Activated naive CD4-positive, alpha-beta T cell treated with anti-CD3 and anti-CD28 coated beads, Interleukin-2, amount 10 ng/mL, durations not matched to agents 7 days and 5 days (primary cell): ENCODE measurements around the gene TRIM14.

Experiments
- CTCF ChIA-PET: fragments of 350-600 bp; sonication (Branson Sonifier 250); formaldehyde crosslinking; loops from one replicate; lab custom pipeline; 2021; ENCODE audit warnings: antibody characterized with exemption; lab: Charles Lee
- DNase-seq: peaks from one replicate; pipeline ENCODE4 v3.0.0-alpha.2; 2020
- H3K27ac Mint-ChIP-seq: one replicate; pipeline ENCODE4 v1.8.0; 2021; ENCODE audit warnings: mild to moderate bottlenecking, moderate library complexity, mixed read lengths
- H3K27me3 Mint-ChIP-seq: one replicate; pipeline ENCODE4 v1.8.0; 2021; ENCODE audit warnings: mild to moderate bottlenecking, mixed read lengths
- H3K36me3 Mint-ChIP-seq: one replicate; pipeline ENCODE4 v1.8.0; 2021; ENCODE audit warnings: mixed read lengths
- H3K4me1 Mint-ChIP-seq: one replicate; pipeline ENCODE4 v1.8.0; 2021; ENCODE audit warnings: mixed read lengths
- H3K4me3 Mint-ChIP-seq: one replicate; pipeline ENCODE4 v1.8.0; 2021; ENCODE audit warnings: mild to moderate bottlenecking, moderate library complexity, mixed read lengths
- H3K9me3 Mint-ChIP-seq: one replicate; pipeline ENCODE4 v1.8.0; 2021; ENCODE audit warnings: mixed read lengths

TRIM14 gene

DNA sequence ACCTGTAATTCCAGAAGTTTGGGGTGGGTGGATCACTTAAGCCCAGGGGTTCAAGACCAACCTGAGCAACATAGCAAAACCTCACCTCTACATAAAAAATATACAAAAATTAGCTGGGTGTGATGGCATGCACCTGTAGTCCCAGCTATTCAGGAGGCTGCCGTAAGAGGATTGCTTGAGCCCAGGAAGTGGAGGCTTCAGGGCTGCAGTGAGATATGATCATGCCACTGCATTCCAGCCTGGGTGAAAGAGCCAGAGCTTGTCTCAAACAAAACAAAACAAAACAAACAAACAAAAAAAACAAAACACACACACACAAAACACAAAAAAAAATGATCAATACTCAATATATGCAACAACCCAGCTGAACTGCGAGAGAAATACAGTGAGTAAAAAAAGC, 29.5 kb upstream of the TRIM14 start:
- H3K4me1 Mint-ChIP-seq = peaks cover 2% of the 10 kb centered on the region
- CTCF ChIA-PET = no interaction called here
- H3K9me3 Mint-ChIP-seq = no peaks in the 10 kb centered on the region
- H3K27me3 Mint-ChIP-seq = no peaks in the 10 kb centered on the region
- H3K27ac Mint-ChIP-seq = no peak overlapping the region
- DNase-seq = no peak
- peaks cover under 1% of the 10 kb centered on the region for H3K36me3 Mint-ChIP-seq
- no peak overlapping the region for H3K4me3 Mint-ChIP-seq

DNA sequence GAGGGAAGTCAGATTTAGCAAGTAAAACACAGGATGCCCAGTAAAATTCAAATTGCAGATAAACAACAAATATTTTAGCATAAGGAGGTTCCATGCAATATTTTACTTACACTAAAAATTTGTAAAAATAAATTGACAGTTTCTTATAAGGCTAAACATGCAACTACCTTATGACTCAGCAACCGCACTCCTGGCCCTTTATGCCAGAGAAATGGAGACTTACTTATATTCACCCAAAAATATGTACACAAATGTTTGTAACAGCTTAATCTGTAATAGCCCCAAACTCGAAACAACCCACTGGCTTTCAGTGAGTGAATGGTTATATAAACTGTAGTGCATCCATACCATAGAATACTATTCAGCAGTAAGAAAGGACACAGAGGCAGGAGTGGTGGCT, 28.6 kb upstream of the TRIM14 start:
- H3K27ac Mint-ChIP-seq = no peak overlapping the region
- no peaks in the 10 kb centered on the region for H3K9me3 Mint-ChIP-seq
- H3K27me3 Mint-ChIP-seq = no peaks in the 10 kb centered on the region
- no peak for DNase-seq
- H3K36me3 Mint-ChIP-seq = no peaks in the 10 kb centered on the region
- CTCF ChIA-PET = no interaction called here
- H3K4me1 Mint-ChIP-seq = peaks cover 2% of the 10 kb centered on the region
- no peak overlapping the region for H3K4me3 Mint-ChIP-seq

DNA sequence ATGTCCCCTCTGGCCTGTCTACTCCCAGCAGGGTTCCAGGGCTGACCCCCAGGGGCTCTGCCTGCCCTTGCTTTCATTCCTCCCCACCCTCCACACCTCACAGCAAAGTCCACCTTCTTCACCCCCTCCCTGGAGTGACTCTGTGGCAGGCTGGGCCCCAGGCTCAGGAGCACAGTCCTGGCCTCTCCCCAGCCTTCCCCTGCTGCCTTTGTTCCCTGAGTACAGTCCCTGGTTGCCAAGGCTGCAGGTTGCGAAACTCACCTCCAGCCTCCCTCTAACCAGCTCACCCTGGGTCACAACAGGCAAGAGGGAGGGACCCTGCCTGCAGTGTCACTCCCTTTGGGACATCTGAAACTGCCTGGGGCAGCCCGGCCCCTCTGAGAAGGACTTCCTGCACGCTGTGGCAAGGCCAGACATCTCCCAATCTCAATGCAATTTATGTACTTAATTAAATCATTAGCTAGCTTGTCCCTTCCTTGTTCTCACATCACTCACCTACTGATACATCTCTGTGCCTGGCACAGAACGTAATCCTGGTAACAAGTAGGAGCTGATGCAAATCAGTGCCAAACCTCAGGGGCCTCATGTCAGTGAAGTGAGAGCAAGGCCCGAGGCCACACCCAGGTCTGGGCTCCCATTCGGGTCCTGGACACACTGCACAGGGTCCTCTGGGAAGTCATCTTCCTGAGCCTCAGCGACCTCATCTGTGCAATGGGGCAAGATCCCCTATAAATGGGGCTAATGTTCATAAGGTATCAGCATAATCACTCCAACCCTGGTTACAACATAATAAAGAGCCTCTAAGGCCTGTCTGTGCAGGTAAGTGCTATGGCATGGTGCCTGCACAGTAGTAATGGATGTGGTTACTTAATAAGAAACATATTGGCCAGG, 27.3 kb upstream of the TRIM14 start:
- H3K4me1 Mint-ChIP-seq = peaks cover 2% of the 10 kb centered on the region
- CTCF ChIA-PET = no interaction called here
- no peak overlapping the region for H3K27ac Mint-ChIP-seq
- H3K27me3 Mint-ChIP-seq = no peaks in the 10 kb centered on the region
- H3K36me3 Mint-ChIP-seq = no peaks in the 10 kb centered on the region
- DNase-seq = no peak
- no peak overlapping the region for H3K4me3 Mint-ChIP-seq
- H3K9me3 Mint-ChIP-seq = no peaks in the 10 kb centered on the region

DNA sequence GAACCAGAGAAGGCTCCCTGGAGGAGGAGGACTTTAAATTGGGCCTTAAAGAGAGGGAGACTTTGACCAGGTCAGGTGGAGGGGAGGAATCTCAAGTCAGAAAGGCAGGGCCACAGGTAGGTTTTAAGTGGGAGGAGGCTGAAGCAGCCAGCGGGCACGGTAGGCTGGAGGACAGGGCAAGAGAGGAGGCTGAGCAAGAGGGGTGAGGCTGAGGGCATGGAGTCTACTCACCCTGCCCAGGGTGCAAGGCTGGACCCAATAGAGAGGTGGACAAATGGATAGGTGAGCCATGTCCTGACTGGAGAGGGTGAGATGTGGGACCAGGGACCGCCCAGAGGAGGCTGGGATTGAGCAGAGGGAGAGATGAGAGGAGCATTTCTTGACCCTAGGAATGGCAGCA, 25.6 kb upstream of the TRIM14 start:
- CTCF ChIA-PET = no interaction called here
- H3K4me3 Mint-ChIP-seq = no peak overlapping the region

DNA sequence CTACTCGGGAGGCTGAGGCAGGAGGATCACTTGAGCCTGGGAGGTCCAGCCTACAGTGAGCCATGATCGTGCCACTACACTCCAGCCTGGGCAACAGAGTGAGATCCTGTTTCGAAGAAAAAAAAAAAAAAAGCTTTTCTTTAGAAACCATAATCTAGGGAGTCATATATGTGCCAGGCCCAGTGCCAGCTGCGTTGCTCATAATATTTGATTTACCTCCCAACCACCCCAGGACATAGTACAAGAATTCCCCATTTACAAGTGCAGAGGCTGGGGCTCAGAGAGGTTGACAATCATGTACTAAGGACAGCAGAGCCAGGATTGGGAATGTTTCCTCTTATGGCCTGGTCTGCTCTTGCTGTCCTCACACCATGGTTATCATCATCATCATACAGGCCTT, 25.1 kb upstream of the TRIM14 start:
- H3K36me3 Mint-ChIP-seq = no peaks in the 10 kb centered on the region
- no peaks in the 10 kb centered on the region for H3K4me1 Mint-ChIP-seq
- CTCF ChIA-PET = no interaction called here
- no peak overlapping the region for H3K4me3 Mint-ChIP-seq
- DNase-seq = no peak
- H3K27me3 Mint-ChIP-seq = no peaks in the 10 kb centered on the region
- no peak overlapping the region for H3K27ac Mint-ChIP-seq
- H3K9me3 Mint-ChIP-seq = no peaks in the 10 kb centered on the region

More for the DNA sequence above, 25.6 kb upstream of the TRIM14 start:
- no peaks in the 10 kb centered on the region for H3K4me1 Mint-ChIP-seq
- no peaks in the 10 kb centered on the region for H3K9me3 Mint-ChIP-seq
- H3K27me3 Mint-ChIP-seq = no peaks in the 10 kb centered on the region
- no peak for DNase-seq
- no peaks in the 10 kb centered on the region for H3K36me3 Mint-ChIP-seq
- no peak overlapping the region for H3K27ac Mint-ChIP-seq

DNA sequence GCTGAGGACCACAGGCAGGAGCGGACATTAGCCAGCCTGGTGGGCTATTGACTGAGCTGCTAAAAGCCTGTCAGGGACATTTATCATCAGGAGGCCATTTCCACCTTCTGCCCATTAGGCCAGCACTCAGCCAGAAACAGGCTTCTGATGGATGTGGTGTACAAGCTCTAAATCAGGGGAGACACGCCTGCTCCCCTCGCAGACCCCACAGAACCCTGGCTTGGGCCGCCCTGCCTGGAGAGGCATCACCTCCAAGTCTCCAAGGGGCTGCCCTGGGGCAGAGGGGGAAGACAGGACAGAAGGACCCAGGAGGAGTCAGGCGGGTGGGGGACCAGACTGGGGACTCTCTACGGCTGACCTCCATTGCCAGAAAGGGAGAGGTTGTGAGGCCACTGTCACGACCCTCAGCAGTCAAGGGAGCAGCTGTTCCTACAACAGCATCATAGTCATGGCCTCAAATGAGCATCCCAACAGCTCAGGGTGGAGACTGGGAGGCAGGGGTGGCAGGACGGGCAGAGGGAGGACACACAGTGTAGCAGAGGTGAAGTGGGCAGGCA, 24.0 kb upstream of the TRIM14 start:
- H3K4me3 Mint-ChIP-seq = no peak overlapping the region
- H3K9me3 Mint-ChIP-seq = no peaks in the 10 kb centered on the region
- H3K36me3 Mint-ChIP-seq = no peaks in the 10 kb centered on the region
- H3K4me1 Mint-ChIP-seq = no peaks in the 10 kb centered on the region
- no peaks in the 10 kb centered on the region for H3K27me3 Mint-ChIP-seq
- CTCF ChIA-PET = no interaction called here
- H3K27ac Mint-ChIP-seq = no peak overlapping the region
- no peak for DNase-seq

DNA sequence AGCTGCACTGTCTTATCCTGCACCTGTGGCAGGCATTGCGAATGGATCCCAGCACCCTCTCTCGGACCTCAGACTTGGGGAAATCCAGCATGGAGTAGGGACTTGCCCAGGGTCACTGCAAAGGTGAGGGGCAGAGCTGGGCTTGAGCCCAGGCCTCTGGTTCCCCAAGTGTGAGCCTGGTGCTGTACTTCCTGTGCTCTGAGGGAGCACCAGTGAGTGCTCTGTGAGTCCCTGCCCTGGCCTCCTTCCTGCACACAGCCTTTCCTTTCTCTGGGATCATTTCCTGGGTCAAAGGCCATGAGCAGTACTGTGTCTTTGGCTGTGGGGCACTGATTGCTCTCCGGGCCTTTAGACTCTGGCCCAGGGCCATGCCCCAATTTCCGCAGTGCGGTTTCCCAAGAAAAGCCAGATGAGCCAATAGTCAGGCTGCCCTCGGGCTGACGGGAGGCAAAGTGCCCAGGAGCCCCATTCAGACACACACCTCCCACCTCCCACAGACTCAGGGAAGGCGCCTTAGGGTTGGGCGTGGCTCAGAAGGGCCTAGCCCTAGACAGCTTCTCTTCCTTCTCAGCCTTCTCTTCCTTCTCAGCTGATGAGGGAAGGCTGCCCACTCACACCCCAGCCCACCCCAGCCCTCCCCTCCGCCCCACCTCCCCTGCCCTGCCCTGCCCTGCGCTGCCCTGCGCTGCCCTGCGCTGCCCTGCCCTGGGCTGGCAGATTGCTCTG, 23.3 kb upstream of the TRIM14 start:
- no peaks in the 10 kb centered on the region for H3K27me3 Mint-ChIP-seq
- H3K9me3 Mint-ChIP-seq = no peaks in the 10 kb centered on the region
- CTCF ChIA-PET = interaction anchor here (1.0 kb wide), 1 partner anchor 51 kb away, joined by 3 read pairs; no protein-coding TSS in a partner anchor
- DNase-seq = no peak
- H3K36me3 Mint-ChIP-seq = no peaks in the 10 kb centered on the region
- H3K4me1 Mint-ChIP-seq = no peaks in the 10 kb centered on the region
- H3K4me3 Mint-ChIP-seq = no peak overlapping the region
- no peak overlapping the region for H3K27ac Mint-ChIP-seq

DNA sequence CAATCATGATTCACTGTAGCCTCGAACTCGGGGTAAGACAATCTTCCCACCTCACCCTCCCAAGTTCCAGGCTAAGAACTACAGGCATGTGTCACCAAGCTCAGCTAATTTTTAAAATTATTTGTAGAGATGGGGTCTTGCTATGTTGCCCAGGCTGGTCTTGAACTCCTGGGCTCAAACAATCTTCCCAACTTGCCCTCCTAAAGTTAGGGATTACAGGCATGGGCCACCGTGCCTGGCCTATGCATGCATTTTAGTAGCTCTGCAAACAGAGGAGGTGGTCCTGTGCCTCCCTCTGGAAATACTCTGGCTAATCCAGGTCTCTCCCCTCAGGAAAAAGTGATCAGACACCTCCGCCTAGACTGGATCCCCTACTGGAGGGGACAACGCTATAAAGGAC, 21.5 kb upstream of the TRIM14 start:
- H3K9me3 Mint-ChIP-seq = no peaks in the 10 kb centered on the region
- DNase-seq = no peak
- H3K4me3 Mint-ChIP-seq = no peak overlapping the region
- CTCF ChIA-PET = no interaction called here
- no peaks in the 10 kb centered on the region for H3K36me3 Mint-ChIP-seq
- no peaks in the 10 kb centered on the region for H3K4me1 Mint-ChIP-seq
- H3K27ac Mint-ChIP-seq = no peak overlapping the region
- no peaks in the 10 kb centered on the region for H3K27me3 Mint-ChIP-seq

DNA sequence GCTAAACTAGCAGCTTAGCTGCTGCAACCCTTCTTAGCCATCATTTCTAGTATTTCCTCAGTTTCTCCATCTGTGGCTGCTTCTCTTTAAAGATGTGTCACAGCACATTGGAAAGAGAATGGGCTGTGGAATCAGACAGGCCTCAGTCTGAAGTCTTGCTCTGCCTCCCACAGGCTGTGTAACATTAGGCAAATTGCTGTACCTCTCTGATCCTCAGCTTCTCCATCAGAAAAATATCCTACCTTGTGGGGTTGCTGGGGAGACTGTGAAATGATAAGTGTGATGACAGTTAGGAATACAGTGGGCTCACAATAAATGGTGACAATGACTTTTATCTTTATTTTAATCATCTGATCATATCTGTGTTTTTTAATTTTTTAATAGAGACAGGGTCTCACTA, 17.5 kb upstream of the TRIM14 start:
- H3K4me1 Mint-ChIP-seq = no peaks in the 10 kb centered on the region
- no peaks in the 10 kb centered on the region for H3K36me3 Mint-ChIP-seq
- H3K9me3 Mint-ChIP-seq = no peaks in the 10 kb centered on the region
- H3K4me3 Mint-ChIP-seq = no peak overlapping the region
- DNase-seq = no peak
- CTCF ChIA-PET = no interaction called here
- no peaks in the 10 kb centered on the region for H3K27me3 Mint-ChIP-seq
- no peak overlapping the region for H3K27ac Mint-ChIP-seq

DNA sequence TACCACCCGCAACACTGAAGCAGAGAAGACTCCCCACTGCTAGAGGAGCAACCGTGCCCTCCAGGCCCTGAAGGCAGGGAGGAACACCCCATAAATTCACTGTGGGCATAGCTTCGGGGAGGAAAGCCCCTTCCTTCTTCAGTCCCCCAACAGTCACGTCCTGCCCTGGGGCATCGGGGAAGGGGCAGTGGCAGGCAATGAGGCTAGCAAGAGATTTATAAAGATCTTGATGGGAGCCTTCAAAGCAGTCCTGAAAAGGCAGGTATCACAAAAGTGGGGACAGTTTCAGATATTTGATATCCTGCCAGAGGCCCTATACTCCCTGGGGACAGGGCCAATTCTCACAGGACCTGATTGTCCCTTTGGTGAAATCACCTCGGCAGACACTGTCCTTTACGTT, 16.9 kb upstream of the TRIM14 start:
- CTCF ChIA-PET = no interaction called here
- no peaks in the 10 kb centered on the region for H3K27me3 Mint-ChIP-seq
- DNase-seq = no peak
- H3K4me1 Mint-ChIP-seq = no peaks in the 10 kb centered on the region
- no peak overlapping the region for H3K27ac Mint-ChIP-seq
- no peaks in the 10 kb centered on the region for H3K9me3 Mint-ChIP-seq
- H3K36me3 Mint-ChIP-seq = no peaks in the 10 kb centered on the region
- no peak overlapping the region for H3K4me3 Mint-ChIP-seq

DNA sequence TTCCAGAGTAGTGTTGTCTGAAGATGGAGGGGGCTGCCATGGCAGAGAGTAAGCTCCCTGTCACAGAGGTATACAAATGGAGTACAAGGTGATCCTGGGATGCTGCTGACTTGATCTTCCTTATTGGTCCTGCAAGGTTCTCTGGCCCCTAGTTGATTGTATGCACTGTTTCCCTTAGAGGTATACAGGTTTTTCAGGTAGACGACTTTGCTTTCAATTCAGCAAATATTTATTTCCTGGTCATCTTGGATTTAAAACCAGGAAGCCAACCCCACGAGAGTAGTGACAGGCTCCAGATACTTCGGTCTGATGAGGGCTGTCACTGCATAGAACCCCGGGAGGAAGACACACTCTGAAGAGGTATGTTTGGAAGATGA, 16.5 kb upstream of the TRIM14 start:
- CTCF ChIA-PET = no interaction called here
- Mint-ChIP-seq H3K27me3 (no peaks in the 10 kb centered on the region), H3K4me3 (no peak overlapping the region), H3K9me3 (no peaks in the 10 kb centered on the region), H3K36me3 (no peaks in the 10 kb centered on the region), H3K4me1 (no peaks in the 10 kb centered on the region), H3K27ac (no peak overlapping the region)
- no peak for DNase-seq

DNA sequence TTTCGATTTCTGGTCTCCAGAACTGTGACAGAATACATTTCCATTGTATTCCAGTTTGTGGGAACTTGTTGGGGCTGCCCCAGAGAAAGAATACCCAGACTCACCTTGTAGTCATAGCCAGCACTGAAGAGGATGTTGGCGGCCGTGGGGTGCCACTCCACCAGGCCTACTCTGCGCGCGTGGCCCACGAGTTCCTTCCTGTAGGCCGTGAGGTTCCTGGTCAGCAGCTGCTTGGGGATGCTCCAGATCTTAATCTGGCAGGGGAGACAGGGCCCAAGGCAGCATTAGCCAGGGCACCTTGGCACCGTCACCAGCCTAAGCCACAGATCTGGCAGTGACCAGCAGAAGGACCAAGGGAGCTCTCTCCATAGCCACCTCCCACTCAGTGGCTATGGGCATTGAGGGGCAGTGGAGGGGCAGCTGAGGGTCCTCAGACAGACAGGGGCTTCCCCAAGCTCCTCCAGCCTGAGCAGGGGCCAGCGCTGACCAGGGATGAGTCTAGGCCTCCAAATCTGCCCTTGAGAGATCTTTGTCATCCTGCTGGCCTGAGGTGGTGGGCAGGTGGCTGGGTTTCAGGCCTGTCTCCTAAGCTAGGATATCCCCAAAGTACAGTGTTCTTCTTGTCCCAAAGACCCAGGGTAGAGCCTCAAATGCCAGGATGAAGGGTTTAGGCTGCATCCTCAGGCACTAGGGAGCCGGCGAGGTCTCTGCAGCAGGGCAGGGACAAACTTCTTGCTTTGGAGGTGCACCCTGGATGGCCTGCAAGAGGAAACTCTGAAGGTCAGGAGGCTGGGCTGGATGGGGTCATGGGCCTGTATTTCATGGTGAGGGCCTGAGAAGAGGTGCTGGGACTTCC, 15.9 kb upstream of the TRIM14 start:
- Mint-ChIP-seq H3K4me3 (no peak overlapping the region), H3K27me3 (no peaks in the 10 kb centered on the region), H3K4me1 (no peaks in the 10 kb centered on the region), H3K27ac (no peak overlapping the region), H3K9me3 (no peaks in the 10 kb centered on the region), H3K36me3 (no peaks in the 10 kb centered on the region)
- DNase-seq = no peak
- CTCF ChIA-PET = no interaction called here

DNA sequence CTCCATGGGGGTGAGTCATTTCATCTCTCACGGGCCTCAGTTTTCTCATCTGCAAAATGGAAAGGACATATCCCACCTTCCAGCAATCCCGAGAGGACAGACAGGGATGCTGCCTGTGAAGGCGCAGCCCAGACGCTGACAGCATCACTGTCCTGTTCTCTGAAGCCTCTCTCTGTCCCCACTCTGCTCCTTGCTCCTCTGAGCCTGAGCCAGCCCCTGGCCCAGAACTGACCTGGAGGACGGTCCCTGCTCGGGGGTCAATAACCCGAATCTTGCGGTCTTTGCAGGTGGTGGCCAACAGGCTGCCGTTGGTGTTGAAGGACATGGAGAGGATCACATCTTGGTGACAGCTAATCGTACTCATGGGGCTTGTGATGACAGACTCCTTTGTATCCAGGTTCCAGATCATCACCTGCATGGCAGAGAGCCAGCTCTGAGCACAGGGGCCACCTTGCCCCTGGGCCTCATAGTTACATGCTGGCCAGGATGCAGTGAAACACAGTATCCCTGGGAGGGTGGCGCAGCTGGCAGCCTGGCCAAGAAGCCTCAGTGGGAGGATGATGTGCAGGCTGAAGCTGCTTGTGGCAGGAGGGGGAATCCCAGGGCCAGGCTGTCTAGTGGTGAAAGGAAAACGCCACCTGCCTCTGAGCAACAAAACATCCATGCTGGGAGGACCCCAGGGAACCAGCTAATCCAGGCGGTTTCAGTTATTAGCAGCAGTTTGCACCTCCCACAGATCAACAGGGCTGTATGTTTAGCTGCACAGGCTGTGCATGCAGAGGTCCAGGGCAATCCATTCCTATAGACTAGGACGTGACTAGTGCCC, 14.0 kb upstream of the TRIM14 start:
- DNase-seq = no peak
- CTCF ChIA-PET = no interaction called here
- H3K36me3 Mint-ChIP-seq = peaks cover 2% of the 10 kb centered on the region

More for the DNA sequence above, 14.0 kb upstream of the TRIM14 start:
- no peak overlapping the region for H3K4me3 Mint-ChIP-seq
- peaks cover 8% of the 10 kb centered on the region for H3K4me1 Mint-ChIP-seq
- no peaks in the 10 kb centered on the region for H3K9me3 Mint-ChIP-seq
- H3K27me3 Mint-ChIP-seq = no peaks in the 10 kb centered on the region
- H3K27ac Mint-ChIP-seq = peak overlapping the region; percentile 9
